Measurements from ENCODE around the gene ELOVL6.
A peak's percentile ranks its signal among the peaks of the same experiment; 100 is the strongest.
"Not testable (repeated sequence)": the region's sequence is repeated elsewhere in the genome, so short reads cannot be mapped to it uniquely, and the experiment has no call there.

The ELOVL6 gene

GRCh38 chr4:110198435-110199416 lies at the start of gene ELOVL6:
Gene ELOVL6, minus strand, starts transcription at chr4:110198615. Its CDS starts 280 bp downstream, at chr4:110198335.
- peak; percentile 59 to 73 for DNase-seq

GRCh38 chr4:110248100-110248499 lies 49.7 kb upstream of the ELOVL6 start:
- DNase-seq, result no peak

- DNase-seq, result no peak
Measured at GRCh38 chr4:110247591-110247990, 49.2 kb upstream of the ELOVL6 start.

- DNase-seq, result no peak
Measured at GRCh38 chr4:110245577-110245976, 47.2 kb upstream of the ELOVL6 start.

GRCh38 chr4:110236324-110236723 lies 37.9 kb upstream of the ELOVL6 start:
- no peak for DNase-seq

- DNase-seq, result not testable (repeated sequence)
Measured at GRCh38 chr4:110233581-110233980, 35.2 kb upstream of the ELOVL6 start.

GRCh38 chr4:110231869-110232268 lies 33.5 kb upstream of the ELOVL6 start:
- DNase-seq, result peak; percentile 60 to 63

- no peak for DNase-seq
Measured at GRCh38 chr4:110229266-110229665, 30.9 kb upstream of the ELOVL6 start.

GRCh38 chr4:110224812-110225211 lies 26.4 kb upstream of the ELOVL6 start:
- DNase-seq, result no peak

GRCh38 chr4:110224142-110224541 lies 25.7 kb upstream of the ELOVL6 start:
- no peak for DNase-seq

- not testable (repeated sequence) for DNase-seq
Measured at GRCh38 chr4:110218935-110219334, 20.5 kb upstream of the ELOVL6 start.

GRCh38 chr4:110217181-110217580 lies 18.8 kb upstream of the ELOVL6 start:
- not testable (repeated sequence) for DNase-seq

- DNase-seq, result no peak
Measured at GRCh38 chr4:110216129-110216528, 17.7 kb upstream of the ELOVL6 start.

- DNase-seq, result no peak
Measured at GRCh38 chr4:110211770-110212061, 13.3 kb upstream of the ELOVL6 start.

- DNase-seq, result peak; percentile 61 to 86
Measured at GRCh38 chr4:110211007-110211769, 12.8 kb upstream of the ELOVL6 start.

- DNase-seq, result no peak
Measured at GRCh38 chr4:110208419-110208818, 10.0 kb upstream of the ELOVL6 start.

GRCh38 chr4:110207233-110207632 lies 8.8 kb upstream of the ELOVL6 start:
- DNase-seq, result no peak

- DNase-seq, result no peak
Measured at GRCh38 chr4:110202024-110202423, 3.6 kb upstream of the ELOVL6 start.

- DNase-seq, result no peak
Measured at GRCh38 chr4:110201502-110201901, 3.1 kb upstream of the ELOVL6 start.

- DNase-seq, result no peak
Measured at GRCh38 chr4:110200689-110201088, 2.3 kb upstream of the ELOVL6 start.

- no peak for DNase-seq
Measured at GRCh38 chr4:110198049-110198434, 373 bp downstream of the ELOVL6 start.

- peak; percentile 70 to 72 for DNase-seq
Measured at GRCh38 chr4:110197529-110198042, 829 bp downstream of the ELOVL6 start.

GRCh38 chr4:110196871-110197528 lies 1.4 kb downstream of the ELOVL6 start:
- DNase-seq, result peak; percentile 43 to 50
